Osteoblast (primary cell): ENCODE measurements around the gene DGKD. TPM values are rescaled to one million over a fixed set of nuclear protein-coding genes. Genes with fewer than 3 reads are reported as not detected.

Experiments
- DNase-seq: peaks from one replicate; pipeline ENCODE4 v3.0.0; 2011; ENCODE audit warnings: low spot score, mixed read lengths; ENCODE audit not compliant: insufficient read length; ENCODE audit errors: missing footprints
- H2AFZ ChIP-seq: 2 replicates; pipeline ENCODE4 v1.6.0; 2011; ENCODE audit warnings: mild to moderate bottlenecking, low read length
- H3K27ac ChIP-seq: 2 replicates; pipeline ENCODE4 v1.5.1; 2011; ENCODE audit warnings: mild to moderate bottlenecking, low read depth, low read length, moderate library complexity
- H3K27me3 ChIP-seq: 2 replicates; pipeline ENCODE4 v1.6.0; 2012; ENCODE audit warnings: mild to moderate bottlenecking, control low read depth, inconsistent platforms, low read length, moderate library complexity; ENCODE audit not compliant: insufficient read depth
- H3K36me3 ChIP-seq: 2 replicates; pipeline ENCODE4 v1.5.1; 2011; ENCODE audit warnings: mild to moderate bottlenecking, low read length, control low read depth, moderate library complexity; ENCODE audit not compliant: insufficient read depth
- H3K4me1 ChIP-seq: 2 replicates; pipeline ENCODE4 v1.5.1; 2011; ENCODE audit warnings: mild to moderate bottlenecking, low read length, control low read depth, moderate library complexity; ENCODE audit not compliant: insufficient read depth
- H3K4me2 ChIP-seq: 2 replicates; pipeline ENCODE4 v1.6.0; 2011; ENCODE audit warnings: mild to moderate bottlenecking, low read length; ENCODE audit not compliant: insufficient read depth
- H3K4me3 ChIP-seq: fragments of 200-600 bp; sonication (generic); 3 replicates; pipeline ENCODE4 v1.5.1; 2012; ENCODE audit warnings: mild to moderate bottlenecking, low read length, inconsistent platforms; ENCODE audit not compliant: insufficient read depth
- H3K79me2 ChIP-seq: 2 replicates; pipeline ENCODE4 v1.6.0; 2012; ENCODE audit warnings: mild to moderate bottlenecking, low read length, control low read depth, inconsistent platforms; ENCODE audit not compliant: insufficient read depth
- H3K9me3 ChIP-seq: 2 replicates; pipeline ENCODE4 v1.5.1; 2011; ENCODE audit warnings: low read depth, low read length, control low read depth
- H4K20me1 ChIP-seq: 2 replicates; pipeline ENCODE4 v1.6.0; 2012; ENCODE audit warnings: mild to moderate bottlenecking, low read length, control low read depth; ENCODE audit not compliant: insufficient read depth
- CTCF ChIP-seq: IDR thresholded peaks from 2 replicates; pipeline ENCODE4 v1.5.1; 2011; ENCODE audit warnings: mild to moderate bottlenecking, low read depth, low read length, moderate library complexity; ENCODE audit errors: extremely low read depth
- total RNA-seq: library from RNA; depleted of rRNA; stranded (reverse); fragments of >200 nt; gene quantifications from 2 replicates; pipeline ENCODE4 v1.2.3, GENCODE V29; 2012

The DGKD gene
- total RNA-seq, 1 donor, result 6.5 TPM

- TF ChIP-seq CTCF, result no peak
- no peak for DNase-seq
- Histone ChIP-seq H3K36me3 (no peaks in the 10 kb centered on the region), H2AFZ (no peak overlapping the region), H3K79me2 (no peaks in the 10 kb centered on the region), H3K27ac (no peak overlapping the region), H3K4me1 (no peaks in the 10 kb centered on the region), H3K4me3 (no peak overlapping the region), H3K4me2 (no peak overlapping the region), H4K20me1 (no peaks in the 10 kb centered on the region), H3K9me3 (no peaks in the 10 kb centered on the region), H3K27me3 (peaks cover 20% of the 10 kb centered on the region)
These were observed 41.4 kb upstream of the DGKD start for GRCh38 chr2:233312874-233313273.

GRCh38 chr2:233314180-233314925 is 39.9 kb upstream of the DGKD start:
- Histone ChIP-seq H3K9me3 (no peaks in the 10 kb centered on the region), H3K27ac (no peak overlapping the region), H3K36me3 (no peaks in the 10 kb centered on the region), H3K27me3 (peaks cover 20% of the 10 kb centered on the region), H2AFZ (no peak overlapping the region), H3K4me2 (no peak overlapping the region), H3K4me3 (no peak overlapping the region), H3K79me2 (no peaks in the 10 kb centered on the region), H3K4me1 (no peaks in the 10 kb centered on the region), H4K20me1 (no peaks in the 10 kb centered on the region)
- TF ChIP-seq CTCF, result no peak
- DNase-seq, result no peak

- H3K9me3 ChIP-seq, result no peaks in the 10 kb centered on the region
- H4K20me1 ChIP-seq, result no peaks in the 10 kb centered on the region
- TF ChIP-seq CTCF, result no peak
- H3K79me2 ChIP-seq, result no peaks in the 10 kb centered on the region
- no peaks in the 10 kb centered on the region for H3K36me3 ChIP-seq
- no peak overlapping the region for H3K4me2 ChIP-seq
- H2AFZ ChIP-seq, result no peak overlapping the region
- H3K27ac ChIP-seq, result no peak overlapping the region
- H3K4me1 ChIP-seq, result no peaks in the 10 kb centered on the region
- H3K27me3 ChIP-seq, result peaks cover 27% of the 10 kb centered on the region
- no peak overlapping the region for H3K4me3 ChIP-seq
- no peak for DNase-seq
These were observed 36.9 kb upstream of the DGKD start for GRCh38 chr2:233317196-233317943.

GRCh38 chr2:233319256-233319655 is 35.0 kb upstream of the DGKD start:
- no peak overlapping the region for H2AFZ ChIP-seq
- no peak overlapping the region for H3K4me2 ChIP-seq
- H4K20me1 ChIP-seq, result no peaks in the 10 kb centered on the region
- H3K79me2 ChIP-seq, result no peaks in the 10 kb centered on the region
- H3K36me3 ChIP-seq, result no peaks in the 10 kb centered on the region
- peak; percentile 68 for DNase-seq
- TF ChIP-seq CTCF, result no peak
- H3K4me3 ChIP-seq, result no peak overlapping the region
- H3K4me1 ChIP-seq, result no peaks in the 10 kb centered on the region
- H3K27ac ChIP-seq, result no peak overlapping the region
- H3K27me3 ChIP-seq, result peaks cover 22% of the 10 kb centered on the region
- H3K9me3 ChIP-seq, result no peaks in the 10 kb centered on the region
